GM20000 (cell line): Measurements from ENCODE around the gene PPL.

Source experiments
- DNase-seq: peaks from one replicate; pipeline ENCODE4 v3.0.0; 2012; ENCODE audit warnings: low spot score
- CTCF ChIP-seq: IDR thresholded peaks from 2 replicates; pipeline ENCODE4 v1.5.1; 2012; ENCODE audit warnings: mild to moderate bottlenecking, control low read depth; ENCODE audit errors: extremely low read depth, missing control alignments

PPL gene

GRCh38 chr16:4865231-4865860 lies 71.6 kb downstream of the PPL start:
- TF ChIP-seq CTCF: no peak
- DNase-seq: no peak

GRCh38 chr16:4864728-4865127 lies 72.2 kb downstream of the PPL start:
- no peak for DNase-seq
- TF ChIP-seq CTCF: no peak

- no peak for DNase-seq
- no peak for TF ChIP-seq CTCF
Observed at GRCh38 chr16:4862639-4863038, 74.3 kb downstream of the PPL start.

- no peak for TF ChIP-seq CTCF
- DNase-seq: no peak
Observed at GRCh38 chr16:4860727-4861342, 76.1 kb downstream of the PPL start.

GRCh38 chr16:4859900-4860255 lies 77.1 kb downstream of the PPL start:
- no peak for DNase-seq
- TF ChIP-seq CTCF: no peak

GRCh38 chr16:4859190-4859899 lies 77.6 kb downstream of the PPL start:
- no peak for TF ChIP-seq CTCF
- DNase-seq: no peak

- no peak for TF ChIP-seq CTCF
- DNase-seq: no peak
Observed at GRCh38 chr16:4855804-4856203, 81.1 kb downstream of the PPL start.
